Osteocyte (in vitro differentiated cells): ENCODE measurements around the gene UBA1. TPM values are rescaled to one million over a fixed set of nuclear protein-coding genes. Genes with fewer than 3 reads are reported as not detected.

Experiments used
- DNase-seq: peaks from one replicate; pipeline ENCODE4 v3.0.0; 2021; ENCODE audit warnings: mixed read lengths; ENCODE audit not compliant: unreplicated experiment; ENCODE audit errors: extremely low spot score
- H3K27ac Mint-ChIP-seq: one replicate; pipeline ENCODE4 v1.8.0; 2021; ENCODE audit warnings: mild to moderate bottlenecking, mixed read lengths; ENCODE audit not compliant: unreplicated experiment
- H3K27me3 Mint-ChIP-seq: one replicate; pipeline ENCODE4 v1.8.0; 2021; ENCODE audit warnings: mixed read lengths; ENCODE audit not compliant: unreplicated experiment
- H3K36me3 Mint-ChIP-seq: one replicate; pipeline ENCODE4 v1.8.0; 2021; ENCODE audit warnings: mixed read lengths; ENCODE audit not compliant: unreplicated experiment
- H3K4me1 Mint-ChIP-seq: one replicate; pipeline ENCODE4 v1.8.0; 2021; ENCODE audit warnings: mixed read lengths; ENCODE audit not compliant: unreplicated experiment
- H3K4me3 Mint-ChIP-seq: one replicate; pipeline ENCODE4 v1.8.0; 2021; ENCODE audit warnings: mild to moderate bottlenecking, moderate library complexity, mixed read lengths; ENCODE audit not compliant: unreplicated experiment
- H3K9me3 Mint-ChIP-seq: one replicate; pipeline ENCODE4 v1.8.0; 2021; ENCODE audit warnings: mixed read lengths; ENCODE audit not compliant: unreplicated experiment
- total RNA-seq: library from RNA; stranded (reverse); gene quantifications from 2 replicates; pipeline ENCODE4 v1.2.1, GENCODE V29; 2021
- TF ChIP-seq, protein P1 (sequence below): fragments of 200-600 bp; sonication (generic); IDR thresholded peaks from 2 replicates; pipeline ENCODE4 v1.5.0; 2021; ENCODE audit warnings: antibody characterized with exemption, mild to moderate bottlenecking, moderate library complexity

Gene UBA1
- total RNA-seq, 1 donor from 2014 or later = 350 TPM

DNA sequence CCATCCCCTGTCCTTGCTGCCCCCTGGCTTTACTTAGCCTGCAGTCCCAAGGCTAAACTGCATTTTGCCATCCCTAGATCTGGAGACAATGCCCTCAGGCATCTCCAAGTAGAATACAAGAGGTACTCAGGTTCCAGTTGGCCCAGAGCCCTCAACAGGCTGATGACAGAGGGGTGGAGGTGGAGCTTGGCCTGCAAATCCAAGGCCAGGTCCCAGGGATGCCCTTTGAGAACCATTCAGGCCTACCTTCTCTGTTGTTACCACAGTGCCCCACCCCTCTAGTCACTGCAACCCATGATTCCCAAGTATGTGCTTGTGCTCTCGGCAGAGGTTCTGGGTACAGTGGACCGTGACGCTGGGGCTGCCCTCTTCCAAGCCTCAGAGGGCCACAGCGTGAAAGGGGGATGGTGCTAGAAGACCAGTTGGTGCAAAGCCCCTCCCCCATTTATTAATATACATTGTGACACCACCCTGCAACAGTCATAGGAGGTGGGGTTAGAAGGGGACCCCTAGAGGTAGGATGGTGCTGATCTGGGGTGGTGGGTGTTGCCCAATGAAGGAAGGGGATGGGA is 6.4 kb upstream of the UBA1 start:
- H3K27me3 Mint-ChIP-seq = no peaks in the 10 kb centered on the region
- no peak for DNase-seq
- no peaks in the 10 kb centered on the region for H3K9me3 Mint-ChIP-seq
- peaks cover 5% of the 10 kb centered on the region for H3K36me3 Mint-ChIP-seq
- TF ChIP-seq, protein P1, sequence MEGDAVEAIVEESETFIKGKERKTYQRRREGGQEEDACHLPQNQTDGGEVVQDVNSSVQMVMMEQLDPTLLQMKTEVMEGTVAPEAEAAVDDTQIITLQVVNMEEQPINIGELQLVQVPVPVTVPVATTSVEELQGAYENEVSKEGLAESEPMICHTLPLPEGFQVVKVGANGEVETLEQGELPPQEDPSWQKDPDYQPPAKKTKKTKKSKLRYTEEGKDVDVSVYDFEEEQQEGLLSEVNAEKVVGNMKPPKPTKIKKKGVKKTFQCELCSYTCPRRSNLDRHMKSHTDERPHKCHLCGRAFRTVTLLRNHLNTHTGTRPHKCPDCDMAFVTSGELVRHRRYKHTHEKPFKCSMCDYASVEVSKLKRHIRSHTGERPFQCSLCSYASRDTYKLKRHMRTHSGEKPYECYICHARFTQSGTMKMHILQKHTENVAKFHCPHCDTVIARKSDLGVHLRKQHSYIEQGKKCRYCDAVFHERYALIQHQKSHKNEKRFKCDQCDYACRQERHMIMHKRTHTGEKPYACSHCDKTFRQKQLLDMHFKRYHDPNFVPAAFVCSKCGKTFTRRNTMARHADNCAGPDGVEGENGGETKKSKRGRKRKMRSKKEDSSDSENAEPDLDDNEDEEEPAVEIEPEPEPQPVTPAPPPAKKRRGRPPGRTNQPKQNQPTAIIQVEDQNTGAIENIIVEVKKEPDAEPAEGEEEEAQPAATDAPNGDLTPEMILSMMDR = no peak
- H3K4me3 Mint-ChIP-seq = no peak overlapping the region
- peaks cover 5% of the 10 kb centered on the region for H3K4me1 Mint-ChIP-seq
- H3K27ac Mint-ChIP-seq = no peak overlapping the region

DNA sequence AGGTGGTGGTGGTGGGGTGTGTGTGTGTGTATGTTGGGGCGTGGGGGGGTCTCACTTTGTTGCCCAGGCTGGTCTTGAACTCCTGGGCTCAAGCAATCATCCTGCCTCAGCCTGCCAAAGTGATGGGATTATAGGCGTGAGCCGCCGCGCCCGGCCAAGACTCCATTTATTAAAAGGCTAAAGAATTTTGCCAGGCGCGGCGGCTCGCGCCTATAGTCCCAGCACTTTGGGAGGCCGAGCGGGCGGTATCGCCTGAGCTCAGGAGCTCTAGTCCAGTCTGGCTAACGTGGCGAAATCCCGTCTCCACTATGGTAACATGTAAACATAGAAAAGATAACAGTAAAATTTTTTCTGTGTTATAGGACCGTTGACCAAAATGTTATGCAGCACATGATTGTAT is 3.7 kb upstream of the UBA1 start:
- H3K36me3 Mint-ChIP-seq = peaks cover 6% of the 10 kb centered on the region
- no peak for DNase-seq
- TF ChIP-seq, protein P1 = no peak
- H3K4me1 Mint-ChIP-seq = peaks cover 24% of the 10 kb centered on the region
- H3K27ac Mint-ChIP-seq = no peak overlapping the region
- no peak overlapping the region for H3K4me3 Mint-ChIP-seq
- no peaks in the 10 kb centered on the region for H3K27me3 Mint-ChIP-seq
- no peaks in the 10 kb centered on the region for H3K9me3 Mint-ChIP-seq

DNA sequence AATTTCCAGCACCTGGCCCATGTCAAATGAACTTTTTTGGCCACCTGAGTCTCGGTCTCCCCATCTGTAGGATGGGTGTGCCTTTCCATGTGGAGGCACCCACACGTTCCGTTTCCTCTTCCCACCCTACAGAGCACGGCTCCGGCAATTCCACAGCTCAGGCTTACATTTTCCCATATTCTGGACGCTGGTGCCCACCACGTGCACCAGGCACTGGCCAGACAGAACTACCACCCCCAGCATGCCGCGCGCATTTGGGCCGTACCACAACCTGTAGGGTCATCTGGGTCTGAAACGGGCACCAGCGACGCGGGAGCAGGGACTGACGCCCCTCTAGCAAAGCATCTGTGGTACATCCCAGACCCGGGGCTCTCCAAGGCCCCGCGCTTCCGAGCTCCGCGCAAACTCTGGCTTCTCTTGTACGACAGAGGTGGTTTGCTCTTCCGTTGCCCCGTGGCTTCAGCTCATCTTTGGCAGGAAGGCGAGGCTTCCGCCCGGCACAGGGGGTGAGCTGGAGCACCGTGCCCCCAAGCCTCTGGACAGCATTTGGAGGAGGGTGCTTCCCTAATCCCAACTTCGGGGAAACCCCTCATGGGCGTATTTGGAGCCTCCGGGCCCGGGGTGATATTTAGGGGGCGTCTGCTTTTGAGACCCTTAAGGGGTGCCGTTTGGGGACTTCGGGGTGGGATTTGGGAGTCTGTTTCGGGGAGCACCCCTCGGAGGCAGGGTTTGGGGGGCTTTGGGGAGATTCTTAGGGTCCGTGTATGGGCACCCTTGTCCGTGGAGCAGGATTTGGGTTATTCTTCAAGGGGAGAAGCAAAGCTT is 3.0 kb upstream of the UBA1 start:
- H3K27me3 Mint-ChIP-seq = no peaks in the 10 kb centered on the region
- peaks cover 7% of the 10 kb centered on the region for H3K36me3 Mint-ChIP-seq
- peaks cover 32% of the 10 kb centered on the region for H3K4me1 Mint-ChIP-seq
- peak overlapping the region; percentile 88 for H3K27ac Mint-ChIP-seq
- H3K4me3 Mint-ChIP-seq = peak overlapping the region; percentile 92
- DNase-seq = peak; percentile 96
- TF ChIP-seq, protein P1 = no peak
- no peaks in the 10 kb centered on the region for H3K9me3 Mint-ChIP-seq

DNA sequence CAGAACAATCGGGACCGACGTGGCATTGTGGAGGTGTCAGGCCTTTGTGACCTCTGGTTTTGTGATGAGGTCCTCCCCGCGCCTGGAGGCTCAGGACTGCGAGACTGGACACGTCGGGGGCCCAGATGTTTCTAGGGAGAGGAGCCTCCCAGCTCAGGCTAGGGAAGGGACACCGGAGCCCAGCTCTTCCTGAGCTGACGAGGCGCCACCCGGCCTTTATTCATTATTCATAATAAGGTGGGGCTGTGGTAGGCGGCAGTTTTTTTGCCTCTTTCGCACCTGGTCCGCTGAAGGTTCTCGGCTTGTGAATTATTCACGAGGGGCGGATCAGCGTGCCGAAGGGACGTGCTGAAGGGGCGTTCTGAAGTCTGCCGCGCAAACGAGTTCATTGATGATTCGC is 2.3 kb upstream of the UBA1 start:
- TF ChIP-seq, protein P1 = no peak
- Mint-ChIP-seq H3K36me3 (peaks cover 8% of the 10 kb centered on the region), H3K9me3 (no peaks in the 10 kb centered on the region), H3K4me3 (peak overlapping the region; percentile 92), H3K27me3 (no peaks in the 10 kb centered on the region), H3K27ac (peak overlapping the region; percentile 88), H3K4me1 (peaks cover 39% of the 10 kb centered on the region)
- no peak for DNase-seq

DNA sequence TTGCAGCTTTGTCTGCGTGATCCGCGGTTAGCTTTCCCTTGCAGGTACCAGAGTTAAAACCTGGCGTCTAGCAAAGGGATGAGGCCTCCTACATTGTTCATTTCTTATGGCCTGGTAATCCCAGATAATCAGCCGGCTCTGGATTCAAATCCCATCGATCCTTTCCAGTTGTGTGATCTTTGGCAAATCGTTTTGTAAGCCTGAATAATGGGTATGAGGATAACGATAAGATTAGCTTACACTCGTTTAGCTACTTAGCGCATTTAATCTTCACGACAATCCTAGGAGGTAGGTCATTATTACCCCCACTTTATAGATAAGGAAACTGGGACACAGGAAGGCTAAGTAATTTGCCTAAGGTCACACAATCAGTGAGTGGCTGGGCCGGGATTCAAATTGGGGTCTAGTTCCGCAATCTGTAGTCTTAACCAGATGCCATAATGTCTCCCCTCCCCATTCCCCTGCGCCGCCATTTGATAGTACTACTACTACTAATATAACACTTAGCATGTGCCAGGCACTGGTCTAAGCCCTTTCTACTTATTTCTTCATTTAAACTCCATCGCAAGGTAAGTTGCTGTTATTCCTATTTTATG is 1.7 kb upstream of the UBA1 start:
- Mint-ChIP-seq H3K27me3 (no peaks in the 10 kb centered on the region), H3K4me1 (peaks cover 44% of the 10 kb centered on the region), H3K27ac (no peak overlapping the region), H3K9me3 (no peaks in the 10 kb centered on the region), H3K36me3 (peaks cover 8% of the 10 kb centered on the region), H3K4me3 (peak overlapping the region; percentile 92)
- TF ChIP-seq, protein P1 = no peak
- no peak for DNase-seq
